ENCODE results near the gene ABCA6.
"Not testable (repeated sequence)": the region's sequence is repeated elsewhere in the genome, so short reads cannot be mapped to it uniquely, and the experiment has no call there.

The ABCA6 gene

DNA sequence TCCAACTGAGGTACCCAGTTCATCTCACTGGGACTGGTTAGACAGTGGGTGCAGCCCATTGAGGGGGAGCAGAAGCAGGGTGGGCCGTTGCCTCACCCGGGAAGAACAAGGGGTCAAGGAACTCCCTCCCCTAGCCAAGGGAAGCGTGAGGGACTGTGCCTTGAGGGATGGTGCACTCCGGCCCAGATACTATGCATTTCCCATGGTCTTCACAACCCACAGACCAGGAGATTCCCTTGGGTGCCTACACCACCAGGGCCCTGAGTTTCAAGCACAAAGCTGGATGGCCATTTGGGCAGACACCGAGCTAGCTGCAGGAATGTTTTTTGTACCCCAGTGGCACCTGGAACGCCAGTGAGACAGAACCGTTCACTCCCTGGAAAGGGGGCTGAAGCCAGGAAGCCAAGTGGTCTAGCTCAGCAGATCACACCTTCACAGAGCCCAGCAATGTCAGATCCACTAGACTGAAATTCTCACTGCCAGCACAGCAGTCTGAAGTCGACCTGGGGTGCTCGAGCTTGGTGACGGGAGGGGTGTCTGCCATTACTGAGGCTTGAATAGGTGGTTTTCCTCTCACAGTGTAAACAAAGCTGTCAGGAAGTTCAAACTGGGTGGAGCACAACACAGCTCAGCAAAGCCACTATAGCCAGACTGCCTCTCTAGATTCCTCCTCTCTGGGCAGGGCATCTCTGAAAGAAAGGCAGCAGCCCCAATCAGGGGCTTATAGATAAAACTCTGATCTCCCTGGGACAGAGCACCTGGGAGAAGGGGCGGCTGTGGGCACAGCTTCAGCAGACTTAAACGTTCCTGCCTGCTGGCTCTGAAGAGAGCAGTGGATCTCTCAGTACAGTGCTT is 71.1 kb downstream of the ABCA6 start:
- DNase-seq, result not testable (repeated sequence)

GRCh38 chr17:69069226-69069750 is 72.4 kb downstream of the ABCA6 start:
- no peak for DNase-seq

GRCh38 chr17:69067274-69068047 is 74.2 kb downstream of the ABCA6 start:
- peak; percentile 13 for DNase-seq

DNA sequence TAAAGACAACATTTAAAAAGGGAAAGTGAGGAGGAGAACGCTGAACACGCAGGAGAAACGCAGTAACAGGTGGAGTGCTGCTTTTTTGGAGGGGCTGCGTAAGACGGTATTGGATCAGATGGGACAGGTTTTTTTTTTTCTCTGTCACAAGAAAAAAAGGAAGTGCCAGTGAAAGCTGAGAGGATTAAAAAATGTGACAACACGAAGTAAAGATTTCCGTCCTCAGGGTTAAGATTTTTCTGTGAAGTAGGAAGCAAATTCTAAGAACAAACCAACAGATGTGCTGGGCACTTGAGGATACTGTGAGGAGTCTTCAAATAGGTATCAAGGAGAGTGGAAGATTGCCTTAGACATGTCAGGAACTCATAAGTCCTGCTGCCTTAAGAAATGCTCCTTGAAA is 75.2 kb downstream of the ABCA6 start:
- DNase-seq, result no peak

DNA sequence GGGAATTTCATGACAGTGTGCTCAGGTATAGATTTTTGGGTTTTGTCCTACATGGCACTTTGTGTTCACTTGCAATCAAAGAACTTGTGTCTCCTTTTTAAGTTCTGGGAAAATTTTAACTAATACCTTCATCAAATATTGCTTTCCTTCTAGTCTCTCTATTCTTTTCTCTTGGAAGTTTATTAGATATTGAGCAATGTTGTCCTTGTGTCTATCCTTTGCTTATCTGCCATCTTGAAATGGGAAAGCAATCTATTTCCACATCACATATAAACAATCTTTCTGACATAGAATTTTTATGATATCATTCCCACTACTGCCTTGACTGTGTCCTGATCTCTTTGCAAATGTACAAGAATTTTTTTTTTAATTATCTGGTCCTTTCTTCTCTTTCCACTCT is 76.6 kb downstream of the ABCA6 start:
- no peak for DNase-seq

GRCh38 chr17:69064476-69064875 is 77.2 kb downstream of the ABCA6 start:
- no peak for DNase-seq

DNA sequence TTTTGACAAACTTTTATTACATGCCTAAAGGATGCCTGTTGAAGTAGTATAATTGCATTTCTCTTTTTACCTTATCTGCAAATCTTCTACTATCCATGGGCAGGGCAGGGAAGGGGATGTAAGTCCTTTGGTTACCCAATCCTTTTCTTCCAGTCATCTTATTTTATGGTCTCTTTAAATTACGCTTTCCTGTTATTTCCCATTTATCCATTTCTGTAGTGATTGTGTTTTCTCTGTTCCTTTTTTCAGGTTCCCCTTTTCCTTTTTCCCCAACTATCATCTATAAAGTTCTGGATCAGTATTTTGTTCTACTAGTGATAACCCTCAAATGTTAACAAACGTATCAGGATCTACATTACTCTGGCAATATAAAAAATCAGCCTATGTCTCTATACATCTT is 77.7 kb downstream of the ABCA6 start:
- DNase-seq, result no peak

- DNase-seq, result no peak
These were observed 78.7 kb downstream of the ABCA6 start for GRCh38 chr17:69062860-69063581.

- DNase-seq, result no peak
These were observed 79.8 kb downstream of the ABCA6 start for GRCh38 chr17:69061721-69062556.

- DNase-seq, result no peak
These were observed 80.9 kb downstream of the ABCA6 start, which contains the start of gene ABCA9 for GRCh38 chr17:69060822-69061221. TSS of gene ABCA9 (minus strand) at chr17:69060927. CDS start at chr17:69051126, 9,801 bp downstream.

DNA sequence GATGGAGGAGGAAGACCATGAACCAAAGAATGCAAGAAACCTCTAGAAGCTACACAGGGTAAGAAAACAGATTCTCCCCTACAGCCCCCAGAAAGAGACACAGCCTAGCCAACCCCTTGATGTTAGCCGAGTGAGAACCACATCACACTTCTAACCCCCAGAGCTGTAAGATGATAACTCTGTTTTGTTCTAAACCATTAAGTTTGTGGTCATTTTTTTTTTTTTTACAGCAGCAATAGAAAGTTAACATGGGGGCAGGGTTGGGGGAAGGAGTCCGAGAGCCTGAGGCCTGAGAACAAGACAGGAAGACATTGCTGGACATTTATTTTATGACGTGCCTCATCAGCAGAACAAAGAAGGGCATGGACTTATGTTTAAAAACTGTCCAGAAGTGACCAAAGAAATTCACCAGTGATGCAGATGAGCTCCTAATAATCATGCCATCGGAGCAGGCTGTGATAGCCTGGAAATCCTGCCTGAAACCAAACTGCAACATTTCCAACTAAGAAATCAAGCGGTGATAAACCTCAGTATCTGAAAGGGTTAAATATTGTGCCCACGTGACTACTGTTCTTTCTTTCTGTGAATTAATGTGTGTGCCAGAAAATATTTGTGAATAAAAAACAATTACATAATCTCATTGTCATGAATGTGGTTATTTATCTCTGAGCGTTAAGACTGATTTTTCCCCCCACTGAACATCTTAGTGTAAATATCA is 82.1 kb downstream of the ABCA6 start:
- DNase-seq, result no peak

DNA sequence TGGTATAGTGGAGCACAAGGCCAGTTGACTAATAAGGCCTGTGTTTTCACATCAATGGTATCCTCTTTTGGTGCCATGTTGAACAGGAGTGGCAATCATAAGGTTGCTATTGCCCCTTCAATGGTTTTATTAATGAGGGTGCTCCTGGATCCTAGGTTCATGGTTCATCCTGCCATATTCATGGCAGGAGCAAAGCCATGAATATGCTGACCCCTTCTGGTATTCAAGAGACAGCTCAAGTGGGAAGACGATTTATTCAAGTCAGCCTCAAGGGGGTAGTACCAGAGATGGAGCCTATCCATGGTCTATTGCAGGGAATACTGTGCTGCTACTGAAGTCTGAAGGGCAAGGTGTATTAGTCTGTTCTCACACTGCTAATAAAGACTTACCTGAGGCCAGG is 83.5 kb downstream of the ABCA6 start:
- DNase-seq, result peak; percentile 11

DNA sequence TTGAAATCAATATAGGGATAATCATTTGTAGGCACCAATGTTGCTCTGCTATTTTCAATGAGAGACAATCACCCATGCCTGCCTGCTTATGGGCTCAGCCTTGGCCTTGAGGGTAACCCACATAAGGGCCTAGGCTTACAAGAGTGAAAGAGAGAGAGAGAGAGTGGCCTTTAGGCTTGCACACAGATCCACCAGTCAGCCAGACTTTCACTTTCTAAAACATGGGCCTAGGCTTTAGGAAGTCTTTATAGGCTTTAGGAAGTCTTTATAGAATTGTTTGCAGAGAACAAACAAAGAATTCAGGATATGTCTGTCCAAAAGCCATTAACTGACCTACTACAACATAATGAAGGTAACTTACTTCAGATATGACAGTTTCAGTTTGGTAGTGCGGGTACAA is 84.4 kb downstream of the ABCA6 start:
- no peak for DNase-seq

- no peak for DNase-seq
These were observed 85.4 kb downstream of the ABCA6 start for GRCh38 chr17:69056179-69056823.

GRCh38 chr17:69055334-69055733 is 86.4 kb downstream of the ABCA6 start:
- DNase-seq, result no peak

- DNase-seq, result peak; percentile 71
These were observed 90.5 kb downstream of the ABCA6 start for GRCh38 chr17:69050999-69051775.

DNA sequence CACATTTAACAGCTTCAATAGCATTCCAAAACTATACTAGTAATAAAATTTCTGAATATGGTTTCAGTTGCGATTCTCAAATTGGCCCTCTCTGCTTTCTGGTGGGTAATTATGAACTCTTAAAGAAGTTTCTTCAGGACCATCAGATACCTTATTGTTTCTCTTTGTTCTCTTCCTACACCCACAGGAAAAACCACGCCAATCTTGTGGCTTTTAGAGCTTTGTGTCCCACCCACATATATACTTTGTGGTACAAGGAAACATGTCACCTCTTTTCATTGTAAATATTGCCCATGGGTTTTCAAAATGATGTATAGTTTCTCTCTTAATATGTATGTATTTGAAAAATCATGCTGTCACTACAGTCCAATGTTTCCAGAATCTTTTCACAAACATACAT is 93.1 kb downstream of the ABCA6 start:
- DNase-seq, result no peak

DNA sequence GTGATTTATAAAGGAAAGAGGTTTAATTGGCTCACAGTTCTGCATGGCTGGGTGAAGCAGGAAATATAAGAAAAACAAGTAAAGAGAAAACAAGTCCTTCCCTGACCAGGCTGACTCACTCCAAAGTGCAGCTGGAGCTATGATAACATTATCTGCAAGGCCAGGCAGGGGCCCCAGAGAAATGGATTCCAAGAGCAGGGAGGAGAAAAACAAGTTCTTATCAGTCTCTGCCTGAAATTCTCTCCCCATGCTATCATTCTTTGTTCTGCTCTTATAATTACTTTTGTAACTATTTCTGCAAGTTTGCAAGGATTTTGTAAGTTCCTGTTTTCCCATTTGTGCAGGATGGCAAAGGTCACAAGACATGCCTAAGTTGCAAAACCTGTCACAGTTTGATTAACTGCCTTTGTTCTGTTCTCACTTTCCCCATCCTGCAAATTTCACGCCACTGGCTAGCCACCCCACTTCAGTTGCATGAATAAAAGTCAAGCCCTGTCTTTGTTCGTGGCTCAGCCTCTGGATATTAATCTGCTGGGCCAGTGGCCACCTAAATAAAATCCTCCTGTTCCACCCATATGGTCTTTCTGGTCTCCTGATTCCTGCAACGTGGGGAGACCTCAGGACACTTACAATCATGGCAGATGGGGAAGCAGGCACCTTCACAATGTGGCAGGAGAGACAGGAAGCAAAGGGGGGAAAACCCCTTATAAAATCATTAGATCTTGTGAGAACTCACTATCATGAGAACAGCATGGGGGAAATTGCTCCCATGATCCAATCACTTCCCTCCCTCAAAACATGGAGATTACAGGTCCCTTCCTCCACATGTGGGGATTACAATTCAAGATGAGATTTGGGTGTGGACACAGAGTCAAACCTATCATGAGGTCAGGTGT is 94.1 kb downstream of the ABCA6 start:
- DNase-seq, result peak; percentile 64

Measured in HCEC 1CT (cell line).